SK-N-SH (cell line): ENCODE measurements around the gene C14orf132. TPM values are rescaled to one million over a fixed set of nuclear protein-coding genes. Genes with fewer than 3 reads are reported as not detected.

Experiments used
- CTCF ChIA-PET: fragments of 300-600, 350-600 bp; formaldehyde crosslinking; extraction: SDS; loops from one replicate; lab custom pipeline; 2021; lab: Yijun Ruan, JAX
- POLR2A ChIA-PET: fragments of 350-600 bp; sonication (Branson Sonifier 250); formaldehyde crosslinking; extraction: SDS; loops from one replicate; lab custom pipeline; 2020; ENCODE audit warnings: antibody characterized with exemption, inconsistent platforms; lab: Yijun Ruan, JAX
- DNase-seq: peaks from one replicate; pipeline ENCODE4 v3.0.0; 2012
- H2AFZ ChIP-seq: fragments of 200-600 bp; sonication (generic); 2 replicates; pipeline ENCODE4 v1.8.1; 2016; ENCODE audit warnings: antibody characterized with exemption, mild to moderate bottlenecking, low read depth
- H3F3A ChIP-seq: fragments of 200-600 bp; sonication (generic); replicated peaks from 2 replicates; pipeline ENCODE3; 2016; ENCODE audit warnings: antibody characterized with exemption, mild to moderate bottlenecking; ENCODE audit not compliant: insufficient read depth
- H3K27ac ChIP-seq, 2 experiments: fragments of 200-500 bp in 1 of 2; fragments of 200-600 bp in 1 of 2; sonication (Bioruptor generic) in 1 of 2; sonication (generic), shearing (Covaris generic) in 1 of 2; 2 replicates each; pipeline versions ENCODE4 v1.5.1 to v1.6.1; 2014 to 2016; ENCODE audit warnings: low read depth in 2 of 2, inconsistent platforms in 1 of 2, low read length in 1 of 2, mild to moderate bottlenecking in 1 of 2, mixed read lengths in 1 of 2
- H3K27me3 ChIP-seq: fragments of 200-600 bp; sonication (generic), shearing (Covaris generic); 2 replicates; pipeline ENCODE4 v1.6.1; 2016; ENCODE audit warnings: mixed run types; ENCODE audit not compliant: insufficient read depth
- H3K36me3 ChIP-seq, 2 experiments: fragments of 200-500 bp in 1 of 2; fragments of 200-600 bp in 1 of 2; sonication (Bioruptor generic) in 1 of 2; sonication (generic) in 1 of 2; replicated peaks in 1 of 2; 2 replicates each; pipeline versions ENCODE3 to v1.5.1; 2014 to 2016; ENCODE audit warnings: low read length in 1 of 2, mild to moderate bottlenecking in 1 of 2; ENCODE audit not compliant: insufficient read depth in 2 of 2, control insufficient read depth in 1 of 2
- H3K4me1 ChIP-seq, 2 experiments: fragments of 200-500 bp in 1 of 2; fragments of 200-600 bp in 1 of 2; sonication (Bioruptor generic) in 1 of 2; sonication (generic), shearing (Covaris generic) in 1 of 2; 2 replicates each; pipeline versions ENCODE4 v1.5.1 to v1.6.1; 2014 to 2016; ENCODE audit warnings: low read depth in 1 of 2, low read length in 1 of 2, mixed run types in 1 of 2; ENCODE audit not compliant: insufficient read depth in 2 of 2, control insufficient read depth in 1 of 2
- H3K4me2 ChIP-seq: fragments of 200-600 bp; sonication (generic), shearing (Covaris generic); 2 replicates; pipeline ENCODE4 v1.6.1; 2017; ENCODE audit warnings: mixed run types
- H3K4me3 ChIP-seq, 2 experiments: fragments of 200-500 bp in 1 of 2; fragments of 200-600 bp in 1 of 2; sonication (Bioruptor generic) in 1 of 2; sonication (generic), shearing (Covaris generic) in 1 of 2; 2 replicates each; pipeline versions ENCODE4 v1.5.1 to v1.8.1; 2014 to 2016; ENCODE audit warnings: low read depth in 2 of 2, inconsistent platforms in 1 of 2, low read length in 1 of 2, mild to moderate bottlenecking in 1 of 2, mixed read lengths in 1 of 2, moderate library complexity in 1 of 2
- H3K79me2 ChIP-seq: fragments of 200-600 bp; sonication (generic); 2 replicates; pipeline ENCODE4 v1.8.1; 2017; ENCODE audit warnings: mild to moderate bottlenecking; ENCODE audit not compliant: insufficient read depth
- H3K9ac ChIP-seq: fragments of 200-600 bp; sonication (generic); 2 replicates; pipeline ENCODE4 v1.6.1; 2017; ENCODE audit warnings: mixed run types
- H3K9me2 ChIP-seq: fragments of 200-600 bp; sonication (generic); 2 replicates; pipeline ENCODE4 v1.6.1; 2017; ENCODE audit warnings: mixed run types
- H3K9me3 ChIP-seq: fragments of 200-600 bp; sonication (generic); 2 replicates; pipeline ENCODE4 v1.6.1; 2017; ENCODE audit warnings: mixed run types, mild to moderate bottlenecking, moderate library complexity
- H4K20me1 ChIP-seq: fragments of 200-600 bp; sonication (generic); 2 replicates; pipeline ENCODE4 v1.6.1; 2017; ENCODE audit warnings: mild to moderate bottlenecking, mixed run types; ENCODE audit not compliant: insufficient read depth
- CHD2 ChIP-seq: fragments of 150-350 bp; IDR thresholded peaks from 2 replicates; pipeline ENCODE4 v1.6.1; 2018; ENCODE audit warnings: low read length; ENCODE audit not compliant: partially characterized antibody
- CTCF ChIP-seq: fragments of 200-600 bp; sonication (generic); IDR thresholded peaks from 2 replicates; pipeline ENCODE4 v1.6.1; 2017; ENCODE audit warnings: antibody characterized with exemption, mild to moderate bottlenecking, moderate library complexity
- FOSL2 ChIP-seq: IDR thresholded peaks from 2 replicates; pipeline ENCODE4 v1.4.0; 2012; ENCODE audit warnings: low read depth, mild to moderate bottlenecking, moderate library complexity, borderline replicate concordance
- GABPA ChIP-seq: IDR thresholded peaks from 2 replicates; pipeline ENCODE4 v1.4.0; 2012; ENCODE audit warnings: low read depth, mild to moderate bottlenecking
- GATA2 ChIP-seq: sonication (generic); formaldehyde crosslinking; IDR thresholded peaks from 2 replicates; pipeline ENCODE4 v1.5.0; 2020; ENCODE audit warnings: mild to moderate bottlenecking, missing genetic modification reagents
- IRF3 ChIP-seq: fragments of 150-350 bp; IDR thresholded peaks from 2 replicates; pipeline ENCODE4 v1.6.1; 2016; ENCODE audit warnings: mild to moderate bottlenecking, low read depth, low read length
- JUND ChIP-seq: IDR thresholded peaks from 2 replicates; pipeline ENCODE4 v1.4.0; 2012
- NFIC ChIP-seq: IDR thresholded peaks from 2 replicates; pipeline ENCODE4 v1.4.0; 2012; ENCODE audit warnings: borderline replicate concordance
- SMC3 ChIP-seq: IDR thresholded peaks from 2 replicates; pipeline ENCODE4 v1.6.1; 2012; ENCODE audit warnings: low read depth, low read length, improper control_type of control experiment
- USF1 ChIP-seq: IDR thresholded peaks from 2 replicates; pipeline ENCODE4 v1.4.0; 2012; ENCODE audit warnings: low read depth, borderline replicate concordance
- YY1 ChIP-seq: IDR thresholded peaks from 2 replicates; pipeline ENCODE4 v1.4.0; 2012; ENCODE audit warnings: low read depth, mild to moderate bottlenecking
- WGBS: methylation state at CpG from one replicate; pipeline ENCODE4 v1.1.6; 2017; ENCODE audit warnings: low lambda C conversion rate; 5-methylcytosine and 5-hydroxymethylcytosine counted together
- polyA plus RNA-seq, 3 experiments: library from polyadenylated mRNA; depleted of rRNA; stranded (reverse); fragments of >200 nt; gene quantifications; 2 replicates each; pipeline ENCODE4 v1.2.3, GENCODE V29; 2012

C14orf132 gene
- polyA plus RNA-seq, 1 of the 3 experiments (the other 2 are of a cell fraction) = 5.5 TPM

GRCh38 chr14:96057738-96058137, 18.6 kb downstream of the C14orf132 start:
- no peaks in the 10 kb centered on the region; the same call in 1 of the 2 replicates for H3K79me2 ChIP-seq
- H3K9me3 ChIP-seq = no peaks in the 10 kb centered on the region
- no peak overlapping the region; a peak in 1 of 4 replicates for H3K27ac ChIP-seq
- POLR2A ChIA-PET = no interaction called here
- no peak overlapping the region for H3K4me2 ChIP-seq
- no peak overlapping the region for H2AFZ ChIP-seq
- WGBS = 91% methylated on average over 6 of the region's 9 CpGs
- no peak overlapping the region for H3K4me3 ChIP-seq
- no peaks in the 10 kb centered on the region; the same call in 1 of the 2 replicates for H4K20me1 ChIP-seq
- no peak for TF ChIP-seq FOSL2
- H3K4me1 ChIP-seq = peaks cover 10 to 81% of the 10 kb centered on the region in 2 experiments; a peak in 3 of 4 replicates
- H3F3A ChIP-seq = no peaks in the 10 kb centered on the region
- CTCF ChIA-PET = interaction anchor here (1.0 to 4.5 kb wide), 10 partner anchors 9 to 284 kb away, joined by 3 to 34 read pairs (median 5); no protein-coding TSS in a partner anchor
- no peaks in the 10 kb centered on the region for H3K36me3 ChIP-seq
- DNase-seq = no peak
- no peaks in the 10 kb centered on the region for H3K9me2 ChIP-seq
- no peaks in the 10 kb centered on the region for H3K27me3 ChIP-seq
- no peak overlapping the region for H3K9ac ChIP-seq

GRCh38 chr14:96058576-96059200, 19.5 kb downstream of the C14orf132 start:
- H3K4me2 ChIP-seq = no peak overlapping the region
- ChIA-PET CTCF (interaction anchor here (1.5 to 9.2 kb wide), 3 partner anchors 20 to 40 kb away, joined by 4 to 94 read pairs (median 34); partner anchors contain the start of gene C14orf132), POLR2A (no interaction called here)
- H3K27me3 ChIP-seq = no peaks in the 10 kb centered on the region
- TF ChIP-seq CTCF = no peak
- H3K4me1 ChIP-seq = peaks cover 6 to 71% of the 10 kb centered on the region in 2 experiments; a peak in 3 of 4 replicates
- no peaks in the 10 kb centered on the region for H3K36me3 ChIP-seq
- H3F3A ChIP-seq = no peaks in the 10 kb centered on the region
- no peak overlapping the region for H3K9ac ChIP-seq
- no peaks in the 10 kb centered on the region; the same call in 1 of the 2 replicates for H3K79me2 ChIP-seq
- H3K9me3 ChIP-seq = no peaks in the 10 kb centered on the region
- DNase-seq = no peak
- peak overlapping the region in 1 of 2 experiments; percentile 11; a peak in 1 of 4 replicates for H3K27ac ChIP-seq
- WGBS = 61% methylated on average over 3 of the region's 5 CpGs
- H4K20me1 ChIP-seq = no peaks in the 10 kb centered on the region; the same call in 1 of the 2 replicates
- H3K9me2 ChIP-seq = no peaks in the 10 kb centered on the region
- no peak overlapping the region for H3K4me3 ChIP-seq
- no peak overlapping the region for H2AFZ ChIP-seq

- Histone ChIP-seq H2AFZ (no peak overlapping the region), H3K27me3 (no peaks in the 10 kb centered on the region), H3K27ac (no peak overlapping the region), H3K4me3 (no peak overlapping the region), H3K36me3 (no peaks in the 10 kb centered on the region), H3K9me3 (no peaks in the 10 kb centered on the region), H3K4me1 (peaks cover 0 to 64% of the 10 kb centered on the region in 2 experiments; a peak in 2 of 4 replicates), H4K20me1 (no peaks in the 10 kb centered on the region), H3K9ac (no peak overlapping the region), H3K9me2 (no peaks in the 10 kb centered on the region), H3F3A (no peaks in the 10 kb centered on the region), H3K79me2 (no peaks in the 10 kb centered on the region), H3K4me2 (no peak overlapping the region)
- no peak for DNase-seq
- 96% methylated on average over 2 of the region's 3 CpGs for WGBS
- TF ChIP-seq GABPA (no peak), YY1 (no peak), IRF3 (no peak), CHD2 (no peak), SMC3 (no peak), GATA2 (CRISPR knock-in tag) (no peak), JUND (no peak), NFIC (no peak), USF1 (no peak)
- POLR2A ChIA-PET = no interaction called here
- CTCF ChIA-PET = interaction anchor here (1.5 to 9.2 kb wide), 3 partner anchors 20 to 61 kb away, joined by 4 to 94 read pairs (median 8); partner anchors contain the start of gene C14orf132
Measured at GRCh38 chr14:96059519-96060135, 20.5 kb downstream of the C14orf132 start.
